H1 (cell line): ENCODE data around the gene HTRA1.

ENCODE experiments used
- BACH1 ChIP-seq: IDR thresholded peaks from 2 replicates; pipeline ENCODE4 v1.6.1; 2012; ENCODE audit warnings: low read length, improper control_type of control experiment
- BRCA1 ChIP-seq: IDR thresholded peaks from 2 replicates; pipeline ENCODE4 v1.6.1; 2012; ENCODE audit warnings: low read depth, low read length, improper control_type of control experiment
- CTCF ChIP-seq, 3 experiments: IDR thresholded peaks; 1 replicate in 2 of 3; 2 replicates in 1 of 3; pipeline versions ENCODE4 v1.5.1 to v1.6.1; 2011; ENCODE audit warnings: low read length in 3 of 3, mild to moderate bottlenecking in 3 of 3, inconsistent platforms in 2 of 3, low read depth in 1 of 3, moderate library complexity in 1 of 3; ENCODE audit not compliant: insufficient read depth in 1 of 3; ENCODE audit errors: control extremely low read depth in 1 of 3
- JUND ChIP-seq: IDR thresholded peaks from 2 replicates; pipeline ENCODE4 v1.6.1; 2011; ENCODE audit warnings: mild to moderate bottlenecking, improper control_type of control experiment, low read length
- POLR2A ChIP-seq, 2 experiments: IDR thresholded peaks; 1 replicate in 1 of 2; 2 replicates in 1 of 2; pipeline ENCODE4 v1.6.1; 2011; ENCODE audit warnings: low read depth in 2 of 2, low read length in 2 of 2, mild to moderate bottlenecking in 2 of 2; ENCODE audit errors: control extremely low read depth in 1 of 2
- SIN3A ChIP-seq, 2 experiments: IDR thresholded peaks in 1 of 2; conservative IDR thresholded peaks in 1 of 2; 2 replicates each; pipeline ENCODE4 v1.6.1; 2011 to 2012; ENCODE audit warnings: low read length in 2 of 2, improper control_type of control experiment in 1 of 2, low read depth in 1 of 2, mild to moderate bottlenecking in 1 of 2
- ZNF274 ChIP-seq: IDR thresholded peaks from 2 replicates; pipeline ENCODE4 v1.7.0; 2012; ENCODE audit warnings: low read length, borderline replicate concordance; ENCODE audit errors: extremely low read depth

- TF ChIP-seq JUND (no peak), ZNF274 (no peak), SIN3A (conservative IDR thresholded peaks at IDR 0.05 in 1 of 2, IDR thresholded peaks at IDR 0.05 in 1 of 2; ENCODE audit: low read depth in 1 of 2, low read length in 2 of 2) (no peak), POLR2A (IDR thresholded peaks at IDR 0.05; ENCODE audit: control extremely low read depth in 1 of 2, low read depth in 2 of 2, low read length in 2 of 2) (no peak), BACH1 (no peak), CTCF (IDR thresholded peaks at IDR 0.05; ENCODE audit: control extremely low read depth in 1 of 3, insufficient read depth in 1 of 3, low read depth in 1 of 3, low read length in 3 of 3) (no peak), BRCA1 (no peak)
These were observed 29.7 kb downstream of the HTRA1 start for GRCh38 chr10:122490786-122491680.
